NCI-H460 (cell line): ENCODE measurements around the gene DGKQ. TPM values are rescaled to one million over a fixed set of nuclear protein-coding genes. Genes with fewer than 3 reads are reported as not detected.
A peak's percentile ranks its signal among the peaks of the same experiment; 100 is the strongest.

Experiments
- DNase-seq: peaks from one replicate; pipeline ENCODE4 v3.0.0-alpha.2; 2016; ENCODE audit warnings: low read depth; ENCODE audit errors: extremely low read depth
- polyA plus RNA-seq: library from polyadenylated mRNA; depleted of rRNA; stranded (reverse); fragments of >200 nt; gene quantifications from 2 replicates; pipeline ENCODE4 v1.2.3, GENCODE V29; 2014; cell fraction: nucleus; rRNA removed
- total RNA-seq: library from RNA; depleted of rRNA; stranded (reverse); fragments of >200 nt; shearing (Covaris generic); gene quantifications from 2 replicates; pipeline ENCODE4 v1.2.3, GENCODE V29; 2014; rRNA removed

The DGKQ gene, protein sequence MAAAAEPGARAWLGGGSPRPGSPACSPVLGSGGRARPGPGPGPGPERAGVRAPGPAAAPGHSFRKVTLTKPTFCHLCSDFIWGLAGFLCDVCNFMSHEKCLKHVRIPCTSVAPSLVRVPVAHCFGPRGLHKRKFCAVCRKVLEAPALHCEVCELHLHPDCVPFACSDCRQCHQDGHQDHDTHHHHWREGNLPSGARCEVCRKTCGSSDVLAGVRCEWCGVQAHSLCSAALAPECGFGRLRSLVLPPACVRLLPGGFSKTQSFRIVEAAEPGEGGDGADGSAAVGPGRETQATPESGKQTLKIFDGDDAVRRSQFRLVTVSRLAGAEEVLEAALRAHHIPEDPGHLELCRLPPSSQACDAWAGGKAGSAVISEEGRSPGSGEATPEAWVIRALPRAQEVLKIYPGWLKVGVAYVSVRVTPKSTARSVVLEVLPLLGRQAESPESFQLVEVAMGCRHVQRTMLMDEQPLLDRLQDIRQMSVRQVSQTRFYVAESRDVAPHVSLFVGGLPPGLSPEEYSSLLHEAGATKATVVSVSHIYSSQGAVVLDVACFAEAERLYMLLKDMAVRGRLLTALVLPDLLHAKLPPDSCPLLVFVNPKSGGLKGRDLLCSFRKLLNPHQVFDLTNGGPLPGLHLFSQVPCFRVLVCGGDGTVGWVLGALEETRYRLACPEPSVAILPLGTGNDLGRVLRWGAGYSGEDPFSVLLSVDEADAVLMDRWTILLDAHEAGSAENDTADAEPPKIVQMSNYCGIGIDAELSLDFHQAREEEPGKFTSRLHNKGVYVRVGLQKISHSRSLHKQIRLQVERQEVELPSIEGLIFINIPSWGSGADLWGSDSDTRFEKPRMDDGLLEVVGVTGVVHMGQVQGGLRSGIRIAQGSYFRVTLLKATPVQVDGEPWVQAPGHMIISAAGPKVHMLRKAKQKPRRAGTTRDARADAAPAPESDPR
- 7.5 and 7.9 TPM in 2 replicates for total RNA-seq
- 54.1 and 62.1 TPM in 2 replicates for polyA plus RNA-seq

DNA sequence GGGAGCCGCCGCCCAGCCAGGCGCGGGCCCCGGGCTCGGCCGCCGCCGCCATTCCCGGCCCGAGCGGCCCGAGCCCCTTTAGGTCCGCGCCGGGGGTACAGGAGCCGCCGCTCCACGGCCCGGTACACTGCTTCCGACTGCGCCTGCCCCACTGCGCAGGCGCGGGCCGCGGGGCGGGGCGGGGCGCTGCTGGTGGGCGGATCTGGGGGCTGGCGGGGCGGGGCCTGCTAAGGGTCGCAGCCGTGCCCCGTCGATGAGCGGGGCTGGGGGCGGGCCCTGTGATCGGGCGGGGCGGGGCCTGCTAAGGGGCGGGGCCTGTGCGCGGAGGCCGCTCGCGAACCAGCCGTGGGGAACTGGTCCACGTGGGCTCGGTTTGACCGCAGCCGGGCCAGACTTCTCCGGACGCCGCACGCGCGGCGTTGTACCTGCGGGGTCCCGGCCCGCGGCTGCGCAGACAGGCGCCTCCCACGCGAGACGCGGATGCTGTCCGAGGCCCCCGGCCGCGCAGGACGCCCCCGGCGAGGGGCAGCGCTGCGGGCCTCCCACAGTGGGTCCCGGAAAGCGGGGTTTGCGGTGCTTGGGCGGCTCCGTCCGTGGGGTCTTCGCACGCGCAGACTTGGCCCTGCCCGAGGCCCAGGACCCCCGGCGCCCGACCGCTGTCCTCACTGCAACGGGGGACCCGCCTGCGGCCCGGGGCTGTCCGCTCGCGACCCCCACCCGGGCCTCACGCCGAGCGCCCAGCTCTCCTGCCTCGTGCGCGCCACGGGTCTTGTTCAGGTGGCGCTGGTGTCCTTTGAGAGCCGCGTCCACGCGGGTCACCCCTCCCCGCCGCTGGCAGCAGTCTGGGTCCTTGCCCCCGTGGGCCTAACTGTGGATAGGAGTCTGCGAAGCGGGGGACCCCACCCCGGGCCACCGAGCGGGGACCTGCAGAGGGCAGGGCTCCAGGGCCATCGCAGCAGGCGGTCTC lies at the start of gene DGKQ:
Gene DGKQ (minus strand): TSS at position 139 of the 967 bp plus-strand sequence. CDS start 87 bp downstream, at position 52.
- peak; percentile 76 for DNase-seq

DNA sequence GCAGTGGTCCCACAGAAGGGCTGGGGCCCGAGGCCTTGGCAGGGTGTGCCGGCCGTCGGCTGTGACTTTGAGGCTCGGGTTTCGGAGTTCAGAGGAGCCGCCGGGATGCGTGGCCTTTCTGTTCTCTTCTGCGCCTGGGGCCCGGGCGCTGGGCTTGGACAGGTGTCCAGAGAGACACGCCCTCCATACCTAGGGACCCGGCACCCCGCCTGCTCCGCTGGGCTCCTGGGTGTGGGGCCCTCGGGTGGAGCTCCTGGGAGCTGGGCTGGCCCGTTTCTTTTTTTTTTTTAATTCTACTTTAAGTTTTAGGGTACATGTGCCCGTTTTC lies 49.3 kb upstream of the DGKQ start:
- DNase-seq: no peak

DNA sequence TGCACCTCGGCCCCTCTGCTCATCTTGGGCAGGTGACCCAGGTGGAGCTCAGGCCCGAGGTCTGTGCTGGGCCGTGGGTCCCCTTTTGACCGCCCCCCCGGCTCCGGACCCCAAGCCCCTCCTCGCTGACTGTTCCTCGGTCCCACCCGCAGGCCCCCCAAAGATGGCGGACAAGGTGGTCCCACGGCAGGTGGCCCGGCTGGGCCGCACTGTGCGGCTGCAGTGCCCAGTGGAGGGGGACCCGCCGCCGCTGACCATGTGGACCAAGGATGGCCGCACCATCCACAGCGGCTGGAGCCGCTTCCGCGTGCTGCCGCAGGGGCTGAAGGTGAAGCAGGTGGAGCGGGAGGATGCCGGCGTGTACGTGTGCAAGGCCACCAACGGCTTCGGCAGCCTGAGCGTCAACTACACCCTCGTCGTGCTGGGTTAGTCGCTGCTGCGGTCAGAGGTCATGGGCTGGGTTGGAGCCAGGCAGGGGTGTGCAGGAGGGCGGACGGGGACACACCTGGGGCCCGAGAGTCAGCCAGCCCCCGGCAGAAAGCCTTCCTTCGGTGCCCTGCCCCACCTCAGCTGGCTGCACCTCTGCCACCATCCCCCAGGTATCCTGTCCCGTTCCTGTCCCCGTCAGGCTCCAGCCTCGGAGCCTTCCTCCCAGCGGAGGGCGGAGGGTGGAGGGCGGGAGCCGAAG lies 48.8 kb upstream of the DGKQ start:
- no peak for DNase-seq

DNA sequence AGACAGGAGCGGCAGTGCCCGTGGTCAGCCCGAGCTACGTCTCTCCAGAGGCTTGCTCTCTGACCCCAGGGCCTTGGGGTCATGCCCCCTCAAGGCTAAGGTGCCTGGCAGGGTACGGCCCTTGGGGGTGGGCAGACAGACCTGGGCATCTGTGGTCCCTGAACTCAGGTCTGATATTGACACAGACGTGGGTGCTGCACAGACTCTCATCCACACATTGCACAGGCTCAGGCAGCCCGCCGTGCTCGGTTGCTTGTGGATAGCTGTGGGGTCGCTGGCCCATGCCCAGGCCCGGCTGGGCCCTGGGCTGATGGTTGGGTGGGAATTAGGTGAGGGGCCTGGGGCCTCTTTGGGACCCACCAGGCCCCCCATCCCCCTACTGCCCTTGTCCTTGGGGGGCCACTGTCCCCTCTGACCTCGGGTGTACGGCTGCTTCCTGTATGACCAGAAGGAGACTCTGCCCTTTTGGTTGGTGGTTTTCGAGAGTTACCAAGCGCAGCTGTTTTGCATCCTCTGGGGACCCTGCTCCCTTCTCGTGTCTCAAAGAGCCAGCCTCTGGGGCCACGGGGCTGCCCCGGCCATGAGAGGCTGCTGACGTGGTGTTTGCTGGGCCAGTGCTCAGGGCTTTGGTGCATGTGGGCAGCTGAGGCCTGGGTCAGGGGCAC lies 48.1 kb upstream of the DGKQ start:
- no peak for DNase-seq

DNA sequence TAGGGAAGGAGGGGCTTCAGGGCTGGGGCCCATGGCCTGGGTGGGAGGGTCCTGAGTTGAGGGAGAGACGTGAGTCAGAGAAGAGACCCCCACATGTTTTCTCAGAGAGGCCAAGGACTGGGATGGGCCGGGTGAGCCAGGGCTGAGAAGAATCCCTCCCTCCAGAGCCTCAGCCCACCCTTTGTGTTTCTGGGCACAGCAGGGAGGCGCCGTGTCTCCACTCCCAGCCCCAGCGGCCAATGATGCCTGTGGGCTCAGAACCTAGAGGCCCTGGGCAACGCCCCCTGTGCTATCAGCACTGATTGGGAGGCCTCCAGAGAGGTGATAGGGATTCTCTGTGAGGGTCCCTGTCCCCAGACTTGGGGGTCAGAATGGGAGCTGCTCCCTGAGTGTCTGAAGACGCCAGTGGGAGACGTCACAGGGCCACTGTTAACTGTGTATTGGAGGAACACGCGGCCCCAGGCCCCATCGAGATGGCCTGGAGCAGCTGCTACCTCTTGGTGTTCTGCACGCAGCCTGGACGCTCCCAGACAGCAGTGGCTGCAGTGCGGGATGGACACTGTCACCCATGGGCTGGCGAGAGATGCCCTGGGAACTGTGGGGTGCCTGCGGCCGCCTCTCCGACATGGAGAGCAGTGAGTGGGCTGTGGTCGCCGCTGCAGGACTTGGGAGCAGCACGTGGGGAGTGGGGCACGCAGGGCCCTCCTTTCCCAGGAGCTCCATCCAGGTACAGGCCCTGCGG lies 46.5 kb upstream of the DGKQ start:
- DNase-seq: no peak

DNA sequence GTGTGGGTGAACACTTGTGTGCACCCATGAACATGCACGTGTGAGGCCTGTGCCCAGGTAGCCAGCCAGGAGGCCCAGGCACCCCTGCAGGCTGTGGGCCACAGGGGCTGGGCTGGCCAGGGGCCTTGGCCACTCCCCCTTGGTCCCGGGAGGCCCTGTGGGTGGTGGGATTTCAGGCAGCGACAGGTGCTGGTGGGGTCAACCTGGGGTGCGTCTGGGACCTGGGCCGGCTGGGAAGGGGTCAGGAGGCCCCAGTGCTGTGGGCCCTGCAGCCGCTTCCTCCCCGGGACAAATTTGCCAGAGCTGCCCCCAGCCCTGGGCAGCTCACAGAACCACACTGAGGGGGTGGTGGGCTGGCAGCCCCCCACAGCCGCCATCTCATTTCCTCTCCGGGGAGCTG lies 46.0 kb upstream of the DGKQ start:
- DNase-seq: no peak

DNA sequence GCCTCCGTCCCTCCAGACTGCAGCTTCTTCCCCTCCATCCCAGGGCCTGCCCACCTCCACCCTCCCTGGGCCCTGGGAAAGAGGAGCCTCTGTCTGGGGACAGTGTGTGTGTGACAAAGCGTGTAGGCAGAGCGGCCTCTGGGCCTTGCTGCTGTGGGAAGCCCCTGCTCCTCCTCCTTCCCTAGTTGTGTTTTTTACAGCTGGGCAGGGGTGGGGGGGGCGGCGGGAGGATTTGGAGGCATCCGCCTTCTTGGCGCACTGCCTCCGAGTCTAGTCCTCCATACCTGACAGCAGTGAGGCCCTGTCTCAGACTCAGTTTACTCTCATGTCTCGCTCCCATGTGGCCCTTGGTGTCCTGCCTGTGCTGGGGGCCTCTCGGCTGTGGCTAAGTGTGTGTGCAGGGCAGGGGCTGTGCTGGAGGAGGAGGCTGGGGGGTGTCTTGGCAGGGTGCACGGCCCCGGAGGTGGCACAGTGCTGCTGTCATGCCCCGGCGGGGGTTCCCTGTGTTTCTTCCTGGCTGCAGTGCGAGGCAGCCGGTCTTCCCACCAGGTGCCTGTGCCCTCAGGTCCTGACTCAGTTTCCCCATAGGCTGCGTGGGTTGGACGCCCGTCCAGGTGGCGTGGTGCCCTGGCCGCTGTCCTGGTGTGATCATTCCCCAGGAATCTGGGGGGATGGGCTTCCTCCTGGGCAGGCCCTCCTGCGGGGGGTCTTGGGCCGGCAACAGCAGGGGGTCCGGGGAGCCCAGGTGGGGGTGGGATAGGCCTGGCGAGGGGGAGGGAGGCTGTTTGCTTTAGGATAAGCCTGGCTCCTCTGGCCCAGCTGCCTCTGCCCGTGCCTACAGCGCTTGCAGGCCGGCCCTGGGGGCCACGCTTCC lies 45.0 kb upstream of the DGKQ start:
- no peak for DNase-seq

DNA sequence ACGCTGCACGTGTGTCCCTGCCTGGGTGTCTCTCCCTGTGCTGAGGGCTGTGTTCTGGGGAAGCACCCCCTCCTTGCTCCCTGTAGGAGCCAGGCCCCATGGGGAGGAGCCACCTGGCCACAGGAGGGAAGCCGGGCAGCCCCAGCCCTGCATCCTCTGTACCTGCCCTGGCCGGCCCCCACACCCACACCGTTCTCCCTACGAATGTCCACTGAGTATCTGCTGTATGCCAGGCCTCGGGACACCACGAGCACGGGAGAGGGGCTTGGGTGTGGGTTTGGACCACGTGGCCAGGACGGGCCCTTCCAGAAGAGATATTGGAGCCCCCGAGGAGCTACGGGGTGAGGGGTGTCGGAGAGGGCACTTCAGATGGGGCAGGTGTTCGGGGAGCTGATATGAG lies 44.3 kb upstream of the DGKQ start:
- no peak for DNase-seq

DNA sequence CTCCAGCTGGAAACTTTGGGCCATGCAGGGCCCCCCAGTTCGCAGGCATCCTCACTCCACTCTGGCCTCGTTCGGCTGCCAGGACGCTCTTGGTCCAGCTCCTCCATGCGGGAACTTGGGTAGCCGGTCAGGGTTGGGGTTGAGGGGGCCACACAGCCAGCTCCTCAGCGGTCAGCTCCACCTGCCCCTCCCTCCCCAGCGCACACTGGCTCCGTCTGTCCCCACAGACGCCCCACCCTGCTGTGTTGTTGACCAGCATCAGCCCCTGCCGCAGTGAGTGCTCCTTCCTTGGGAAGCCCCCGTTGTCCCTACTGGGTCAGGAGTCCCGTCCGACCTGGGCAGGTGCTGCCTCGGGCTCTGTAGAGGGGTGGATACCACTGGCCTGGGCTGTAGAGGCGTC lies 43.8 kb upstream of the DGKQ start:
- DNase-seq: no peak

DNA sequence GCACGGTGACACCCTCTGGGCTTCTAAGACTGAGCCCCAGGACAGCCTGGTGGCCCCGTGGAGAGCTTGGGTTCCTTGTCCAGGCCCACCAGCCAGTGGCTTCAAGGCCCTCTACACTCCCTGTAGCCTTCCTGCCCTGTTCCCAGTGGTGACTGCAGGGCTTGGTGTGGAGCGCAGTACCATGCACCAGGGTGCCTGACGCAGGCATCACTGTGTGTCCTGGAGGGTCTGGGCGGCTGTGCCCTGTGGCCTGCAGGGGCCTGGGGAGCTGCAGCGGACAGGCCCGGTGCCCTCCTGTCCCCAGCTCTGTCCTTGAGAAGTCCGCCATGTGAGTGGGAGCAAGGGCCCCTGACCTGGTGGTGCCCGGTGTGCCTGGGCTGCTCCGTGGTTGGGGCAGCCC lies 42.4 kb upstream of the DGKQ start:
- no peak for DNase-seq

DNA sequence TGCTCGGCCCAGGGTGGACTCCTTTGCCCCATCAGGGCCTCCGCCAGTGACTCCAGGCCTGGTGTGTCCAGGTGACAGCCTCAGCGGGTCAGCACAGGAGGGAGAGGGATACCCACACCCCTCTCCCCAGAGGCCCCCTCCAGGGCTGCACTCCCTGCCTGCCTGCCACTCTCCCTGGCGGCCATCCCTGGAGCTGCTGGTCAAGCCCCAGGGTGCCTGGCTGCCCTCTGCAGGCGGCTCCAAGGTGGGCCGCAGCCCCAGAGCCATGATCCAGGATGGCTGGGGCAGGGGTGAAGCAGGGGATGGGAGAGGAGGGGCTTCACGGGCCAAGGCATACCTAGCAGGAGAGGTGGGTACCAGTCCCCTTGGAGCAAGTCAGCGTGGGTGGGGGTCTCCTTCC lies 41.8 kb upstream of the DGKQ start:
- no peak for DNase-seq

DNA sequence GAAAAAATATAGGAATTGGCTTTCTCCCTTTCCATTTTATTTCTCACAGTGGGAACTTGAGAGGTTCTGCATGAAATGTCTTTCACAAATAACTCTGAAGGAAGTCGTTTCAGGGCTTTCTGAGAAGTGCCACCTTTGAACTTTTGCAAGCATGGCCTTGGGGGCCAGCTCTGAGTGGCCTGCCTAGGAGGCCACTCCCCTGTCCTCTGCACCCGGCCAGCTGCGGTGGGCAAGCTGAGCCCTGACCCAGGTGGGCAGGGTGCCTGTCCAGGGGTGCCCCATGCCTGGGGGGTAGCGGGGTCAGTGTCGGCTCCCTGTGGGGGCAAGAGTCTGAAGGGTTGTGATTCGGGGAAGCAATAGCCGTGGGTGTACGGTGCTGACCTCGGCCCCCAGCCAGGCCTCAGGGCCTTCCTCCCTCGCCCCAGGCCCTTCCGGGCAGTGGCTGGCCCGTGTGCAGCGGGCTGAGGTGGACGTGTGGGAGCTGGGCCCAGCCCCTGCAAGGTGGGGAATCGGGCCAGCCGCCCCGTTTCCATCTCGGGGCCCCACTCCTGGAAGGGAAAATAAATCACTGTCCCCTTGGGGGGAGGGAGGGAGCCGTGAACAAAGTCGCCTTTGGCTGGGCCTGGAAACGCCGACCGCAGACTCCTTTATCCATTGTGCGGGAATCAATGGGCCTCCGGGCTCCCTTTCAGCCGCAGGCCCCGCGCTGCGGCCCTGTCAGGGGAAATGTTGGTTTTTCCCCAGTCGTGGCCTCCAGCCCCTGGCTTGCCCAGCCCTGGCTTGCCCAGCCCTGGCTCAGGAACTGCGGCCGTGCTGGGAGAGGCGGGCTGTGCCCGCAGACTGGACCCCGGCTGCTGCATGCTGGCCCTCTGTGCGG lies 41.2 kb upstream of the DGKQ start:
- DNase-seq: no peak

DNA sequence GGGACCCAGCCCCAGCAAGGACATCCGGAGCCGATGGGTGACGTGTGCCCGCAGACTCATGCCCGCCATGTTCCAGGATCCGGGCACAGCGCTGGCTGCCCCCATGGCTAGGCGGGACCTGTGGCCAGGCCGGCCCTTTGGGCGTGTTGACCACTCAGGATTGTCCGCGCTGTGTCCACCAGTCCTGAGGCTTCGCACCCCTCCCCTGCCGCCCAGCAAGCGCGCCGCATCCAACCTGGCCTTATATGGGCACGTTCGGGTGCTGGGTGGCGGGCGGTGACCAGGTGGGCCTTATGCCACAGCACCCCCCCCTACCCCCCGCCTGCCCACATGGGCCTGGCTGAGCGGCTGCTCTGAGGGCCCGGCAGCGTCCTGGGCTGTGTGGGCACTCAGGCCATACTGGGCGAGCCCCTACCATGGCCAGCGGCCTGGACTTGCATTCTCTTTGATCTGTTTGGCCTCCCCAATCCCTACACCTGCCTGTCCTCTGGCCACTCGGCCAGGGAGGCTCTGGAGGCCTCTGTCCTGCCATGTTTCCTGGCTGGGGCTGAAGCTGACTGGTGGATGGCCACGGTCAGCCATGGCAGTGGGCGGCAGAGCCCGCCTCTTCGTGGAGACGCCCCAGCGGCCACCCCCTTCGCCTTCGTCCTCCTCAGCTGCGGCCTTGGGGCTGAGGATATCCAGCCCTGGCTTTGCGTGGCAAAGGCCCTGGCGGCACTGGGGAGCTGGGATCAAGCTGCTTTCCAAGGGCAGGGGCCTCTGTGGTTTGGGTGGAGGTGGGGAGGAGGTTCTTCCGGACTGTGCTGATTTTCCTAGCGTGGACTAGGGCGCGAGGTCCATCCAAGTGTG lies 40.1 kb upstream of the DGKQ start:
- DNase-seq: no peak

DNA sequence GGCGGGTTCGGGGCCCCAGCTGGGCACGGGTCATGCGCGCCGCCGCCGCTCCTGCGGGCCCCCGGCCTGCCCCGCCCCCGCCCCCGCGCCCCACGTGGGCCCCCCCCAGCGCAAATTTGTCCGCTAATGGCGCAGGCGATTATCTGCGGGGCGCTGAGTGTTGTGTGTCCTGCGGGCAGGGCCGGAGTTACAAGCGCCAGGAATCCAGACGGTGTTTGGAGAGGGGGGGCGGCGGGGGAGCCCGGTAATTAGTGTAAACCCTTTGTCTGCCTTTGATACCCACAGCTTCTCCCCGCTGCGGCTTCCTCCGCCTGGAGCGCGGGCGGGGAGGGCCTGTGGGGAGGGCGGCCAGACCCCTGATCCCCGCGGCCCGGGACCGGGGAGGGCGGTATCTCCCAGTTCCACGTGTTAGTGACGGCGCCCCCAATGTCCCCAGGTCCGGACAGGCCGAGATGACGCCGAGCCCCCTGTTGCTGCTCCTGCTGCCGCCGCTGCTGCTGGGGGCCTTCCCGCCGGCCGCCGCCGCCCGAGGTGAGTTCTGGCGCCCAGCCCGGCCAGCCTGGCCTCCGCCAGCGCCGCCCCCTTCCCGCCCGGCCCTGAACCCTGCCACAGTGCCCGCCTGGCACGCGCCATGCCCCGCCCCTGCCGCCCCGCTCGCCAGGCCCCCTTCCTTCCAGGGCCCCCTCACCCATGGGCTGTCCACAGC lies 38.8 kb upstream of the DGKQ start:
- no peak for DNase-seq

DNA sequence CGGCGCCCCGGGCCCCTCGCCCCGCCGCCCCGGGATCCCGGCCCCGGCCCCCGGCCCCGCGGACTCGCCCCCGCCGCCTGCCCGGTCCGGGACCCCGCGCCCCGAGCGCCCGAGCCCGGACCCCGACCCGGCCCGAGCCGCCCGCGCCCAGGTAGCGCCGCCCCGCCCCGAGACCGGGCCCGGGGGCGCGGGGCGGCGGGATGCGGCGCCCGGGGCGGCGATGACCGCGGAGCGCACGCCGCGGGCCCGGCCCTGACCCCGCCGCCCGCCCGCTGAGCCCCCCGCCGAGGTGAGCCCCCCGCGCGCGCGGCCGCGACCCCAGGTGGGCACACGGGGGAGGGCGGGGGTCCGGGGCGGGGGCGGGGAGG lies 38.3 kb upstream of the DGKQ start:
- DNase-seq: no peak
